ENCODE measurements around the gene SMC2. TPM values are rescaled to one million over a fixed set of nuclear protein-coding genes. Genes with fewer than 3 reads are reported as not detected.

SMC2 gene
- total RNA-seq, 1 donor from 2014 or later, result 10.4 TPM

GRCh38 chr9:104104360-104104759, 10.3 kb downstream of the SMC2 start:
- no peaks in the 10 kb centered on the region for H3K4me1 ChIP-seq
- H3K27me3 ChIP-seq (ENCODE audit: low read depth), result no peaks in the 10 kb centered on the region
- intact Hi-C loops (cut with DNase I), result no loop called here
- H3K9me3 ChIP-seq, result no peaks in the 10 kb centered on the region
- no peak overlapping the region for H3K27ac ChIP-seq
- H3K4me3 ChIP-seq, result no peak overlapping the region
- ATAC-seq (no peak), DNase-seq (no peak)
- peaks cover 58% of the 10 kb centered on the region for H3K36me3 ChIP-seq
- no peak for TF ChIP-seq CTCF (IDR thresholded peaks at IDR 0.05)

- Histone ChIP-seq H3K4me1 (no peaks in the 10 kb centered on the region), H3K36me3 (peaks cover 33% of the 10 kb centered on the region), H3K4me3 (no peak overlapping the region), H3K9me3 (no peaks in the 10 kb centered on the region), H3K27ac (no peak overlapping the region), H3K27me3 (ENCODE audit: low read depth) (no peaks in the 10 kb centered on the region)
- no peak for DNase-seq
- intact Hi-C loops (cut with DNase I), result no loop called here
- ATAC-seq, result no peak
- no peak for TF ChIP-seq CTCF (IDR thresholded peaks at IDR 0.05)
Measured at GRCh38 chr9:104107799-104108198, 13.7 kb downstream of the SMC2 start.

- intact Hi-C loops (cut with DNase I), result no loop called here
- Histone ChIP-seq H3K27me3 (ENCODE audit: low read depth) (no peaks in the 10 kb centered on the region), H3K27ac (no peak overlapping the region), H3K4me3 (no peak overlapping the region), H3K9me3 (no peaks in the 10 kb centered on the region), H3K36me3 (peaks cover 28% of the 10 kb centered on the region), H3K4me1 (no peaks in the 10 kb centered on the region)
- DNase-seq (no peak), ATAC-seq (no peak)
- TF ChIP-seq CTCF (IDR thresholded peaks at IDR 0.05), result no peak
Measured at GRCh38 chr9:104108315-104108714, 14.2 kb downstream of the SMC2 start.

- intact Hi-C loops (cut with DNase I), result no loop called here
- TF ChIP-seq CTCF (IDR thresholded peaks at IDR 0.05), result no peak
- no peak overlapping the region for H3K27ac ChIP-seq
- no peak overlapping the region for H3K4me3 ChIP-seq
- H3K9me3 ChIP-seq, result no peaks in the 10 kb centered on the region
- ATAC-seq (peak in 1 of 2 donors; percentile 36), DNase-seq (no peak)
- H3K36me3 ChIP-seq, result peaks cover 26% of the 10 kb centered on the region
- H3K4me1 ChIP-seq, result no peaks in the 10 kb centered on the region
- H3K27me3 ChIP-seq (ENCODE audit: low read depth), result no peaks in the 10 kb centered on the region
Measured at GRCh38 chr9:104110509-104110908, 16.4 kb downstream of the SMC2 start.

GRCh38 chr9:104118916-104119315, 24.8 kb downstream of the SMC2 start:
- no peak for ATAC-seq
- no peak overlapping the region for H3K4me3 ChIP-seq
- no peak overlapping the region for H3K27ac ChIP-seq
- intact Hi-C loops (cut with DNase I), result no loop called here
- peaks cover 54% of the 10 kb centered on the region for H3K36me3 ChIP-seq
- no peak for TF ChIP-seq CTCF (IDR thresholded peaks at IDR 0.05)
- DNase-seq, result no peak
- H3K9me3 ChIP-seq, result no peaks in the 10 kb centered on the region
- no peaks in the 10 kb centered on the region for H3K27me3 ChIP-seq (ENCODE audit: low read depth)
- H3K4me1 ChIP-seq, result no peaks in the 10 kb centered on the region

GRCh38 chr9:104121022-104121421, 26.9 kb downstream of the SMC2 start:
- ATAC-seq, result no peak
- intact Hi-C loops (cut with DNase I), result no loop called here
- Histone ChIP-seq H3K27me3 (ENCODE audit: low read depth) (no peaks in the 10 kb centered on the region), H3K36me3 (peaks cover 58% of the 10 kb centered on the region), H3K4me1 (no peaks in the 10 kb centered on the region), H3K9me3 (no peaks in the 10 kb centered on the region), H3K4me3 (no peak overlapping the region), H3K27ac (no peak overlapping the region)
- no peak for TF ChIP-seq CTCF (IDR thresholded peaks at IDR 0.05)
- no peak for DNase-seq
